Ishikawa (cell line): ENCODE data around the gene AOC3.

Source experiments
- CEBPB ChIP-seq: IDR thresholded peaks from 2 replicates; pipeline ENCODE4 v1.6.1; 2012
- CREB1 ChIP-seq: IDR thresholded peaks from 2 replicates; pipeline ENCODE4 v1.6.1; 2012; ENCODE audit warnings: low read depth
- EGR1 ChIP-seq: IDR thresholded peaks from 2 replicates; pipeline ENCODE4 v1.6.1; 2012
- EP300 ChIP-seq: IDR thresholded peaks from 2 replicates; pipeline ENCODE4 v1.6.1; 2012; ENCODE audit warnings: borderline replicate concordance
- FOXM1 ChIP-seq: IDR thresholded peaks from 2 replicates; pipeline ENCODE4 v1.6.1; 2012; ENCODE audit warnings: low read depth, borderline replicate concordance
- NFIC ChIP-seq: IDR thresholded peaks from 2 replicates; pipeline ENCODE4 v1.6.1; 2012
- RAD21 ChIP-seq: IDR thresholded peaks from 2 replicates; pipeline ENCODE4 v1.6.1; 2012; ENCODE audit warnings: low read depth
- TAF1 ChIP-seq: IDR thresholded peaks from 2 replicates; pipeline ENCODE4 v1.6.1; 2012; ENCODE audit warnings: low read depth, mild to moderate bottlenecking
- TCF12 ChIP-seq: IDR thresholded peaks from 2 replicates; pipeline ENCODE4 v1.6.1; 2012; ENCODE audit warnings: low read depth
- TEAD4 ChIP-seq: IDR thresholded peaks from 2 replicates; pipeline ENCODE4 v1.6.1; 2012
- YY1 ChIP-seq: IDR thresholded peaks from 2 replicates; pipeline ENCODE4 v1.6.1; 2012; ENCODE audit warnings: low read depth
- ZBTB7A ChIP-seq: IDR thresholded peaks from 2 replicates; pipeline ENCODE4 v1.6.1; 2012; ENCODE audit warnings: low read depth
- TF ChIP-seq, protein P1 (sequence below): IDR thresholded peaks from 2 replicates; pipeline ENCODE4 v1.6.1; 2012
- TF ChIP-seq, protein P2 (sequence below): IDR thresholded peaks from 2 replicates; pipeline ENCODE4 v1.6.1; 2012
- TF ChIP-seq, protein P3 (sequence below): IDR thresholded peaks from 2 replicates; pipeline ENCODE4 v1.6.1; 2012; ENCODE audit warnings: low read depth, mild to moderate bottlenecking

The AOC3 gene

DNA sequence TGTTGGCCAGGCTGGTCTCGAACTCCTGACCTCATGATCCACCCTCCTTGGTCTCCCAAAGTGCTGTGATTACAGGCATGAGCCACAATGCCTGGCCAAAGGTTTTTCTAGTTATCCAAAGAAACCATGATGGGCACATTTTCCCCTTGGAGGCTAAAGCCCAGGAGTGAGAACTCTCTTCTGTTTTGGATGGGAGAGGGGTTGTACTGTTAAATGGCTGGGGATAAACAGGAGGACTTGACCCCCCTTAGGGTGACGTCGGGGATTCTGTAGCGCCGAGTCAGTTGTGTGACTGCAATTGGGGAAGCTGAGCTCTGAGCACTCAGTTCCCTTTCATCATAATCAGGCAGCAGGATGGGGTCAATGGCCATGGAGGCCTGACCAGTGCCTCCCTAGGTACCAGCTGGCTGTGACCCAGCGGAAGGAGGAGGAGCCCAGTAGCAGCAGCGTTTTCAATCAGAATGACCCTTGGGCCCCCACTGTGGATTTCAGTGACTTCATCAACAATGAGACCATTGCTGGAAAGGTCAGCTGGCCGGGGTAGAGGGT is 4.1 kb downstream of the AOC3 start:
- TF ChIP-seq CEBPB (no peak), EGR1 (no peak), NFIC (no peak), TAF1 (no peak), EP300 (no peak), FOXM1 (no peak)
- TF ChIP-seq, protein P1, sequence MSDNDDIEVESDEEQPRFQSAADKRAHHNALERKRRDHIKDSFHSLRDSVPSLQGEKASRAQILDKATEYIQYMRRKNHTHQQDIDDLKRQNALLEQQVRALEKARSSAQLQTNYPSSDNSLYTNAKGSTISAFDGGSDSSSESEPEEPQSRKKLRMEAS: no peak

DNA sequence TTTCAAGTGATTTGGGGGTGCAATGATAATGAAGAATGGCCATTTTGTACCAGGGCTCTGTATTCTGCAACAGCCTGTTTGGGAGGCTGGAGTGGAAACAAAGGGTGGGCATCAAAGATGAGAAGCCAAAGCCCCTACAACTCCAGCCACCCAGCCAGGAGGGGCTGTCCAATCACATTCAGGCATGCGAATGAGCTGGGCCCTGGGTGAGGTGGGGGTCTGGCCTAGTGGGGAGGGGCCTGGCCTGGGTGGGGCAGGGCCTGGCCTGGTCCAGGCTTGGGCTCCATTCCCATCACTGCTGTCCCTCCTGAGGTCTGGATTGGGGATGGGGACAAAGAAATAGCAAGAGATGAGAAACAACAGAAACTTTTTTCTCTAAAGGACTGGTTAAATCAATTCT is 6.4 kb downstream of the AOC3 start:
- TF ChIP-seq EGR1 (no peak), ZBTB7A (no peak), TCF12 (no peak), TAF1 (no peak), TEAD4 (no peak), RAD21 (no peak), EP300 (no peak), NFIC (no peak), YY1 (no peak), CREB1 (no peak), CEBPB (no peak), FOXM1 (no peak)
- TF ChIP-seq, protein P2, sequence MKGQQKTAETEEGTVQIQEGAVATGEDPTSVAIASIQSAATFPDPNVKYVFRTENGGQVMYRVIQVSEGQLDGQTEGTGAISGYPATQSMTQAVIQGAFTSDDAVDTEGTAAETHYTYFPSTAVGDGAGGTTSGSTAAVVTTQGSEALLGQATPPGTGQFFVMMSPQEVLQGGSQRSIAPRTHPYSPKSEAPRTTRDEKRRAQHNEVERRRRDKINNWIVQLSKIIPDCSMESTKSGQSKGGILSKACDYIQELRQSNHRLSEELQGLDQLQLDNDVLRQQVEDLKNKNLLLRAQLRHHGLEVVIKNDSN: no peak
- TF ChIP-seq, protein P1: no peak
- TF ChIP-seq, protein P3, sequence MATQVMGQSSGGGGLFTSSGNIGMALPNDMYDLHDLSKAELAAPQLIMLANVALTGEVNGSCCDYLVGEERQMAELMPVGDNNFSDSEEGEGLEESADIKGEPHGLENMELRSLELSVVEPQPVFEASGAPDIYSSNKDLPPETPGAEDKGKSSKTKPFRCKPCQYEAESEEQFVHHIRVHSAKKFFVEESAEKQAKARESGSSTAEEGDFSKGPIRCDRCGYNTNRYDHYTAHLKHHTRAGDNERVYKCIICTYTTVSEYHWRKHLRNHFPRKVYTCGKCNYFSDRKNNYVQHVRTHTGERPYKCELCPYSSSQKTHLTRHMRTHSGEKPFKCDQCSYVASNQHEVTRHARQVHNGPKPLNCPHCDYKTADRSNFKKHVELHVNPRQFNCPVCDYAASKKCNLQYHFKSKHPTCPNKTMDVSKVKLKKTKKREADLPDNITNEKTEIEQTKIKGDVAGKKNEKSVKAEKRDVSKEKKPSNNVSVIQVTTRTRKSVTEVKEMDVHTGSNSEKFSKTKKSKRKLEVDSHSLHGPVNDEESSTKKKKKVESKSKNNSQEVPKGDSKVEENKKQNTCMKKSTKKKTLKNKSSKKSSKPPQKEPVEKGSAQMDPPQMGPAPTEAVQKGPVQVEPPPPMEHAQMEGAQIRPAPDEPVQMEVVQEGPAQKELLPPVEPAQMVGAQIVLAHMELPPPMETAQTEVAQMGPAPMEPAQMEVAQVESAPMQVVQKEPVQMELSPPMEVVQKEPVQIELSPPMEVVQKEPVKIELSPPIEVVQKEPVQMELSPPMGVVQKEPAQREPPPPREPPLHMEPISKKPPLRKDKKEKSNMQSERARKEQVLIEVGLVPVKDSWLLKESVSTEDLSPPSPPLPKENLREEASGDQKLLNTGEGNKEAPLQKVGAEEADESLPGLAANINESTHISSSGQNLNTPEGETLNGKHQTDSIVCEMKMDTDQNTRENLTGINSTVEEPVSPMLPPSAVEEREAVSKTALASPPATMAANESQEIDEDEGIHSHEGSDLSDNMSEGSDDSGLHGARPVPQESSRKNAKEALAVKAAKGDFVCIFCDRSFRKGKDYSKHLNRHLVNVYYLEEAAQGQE: no peak

DNA sequence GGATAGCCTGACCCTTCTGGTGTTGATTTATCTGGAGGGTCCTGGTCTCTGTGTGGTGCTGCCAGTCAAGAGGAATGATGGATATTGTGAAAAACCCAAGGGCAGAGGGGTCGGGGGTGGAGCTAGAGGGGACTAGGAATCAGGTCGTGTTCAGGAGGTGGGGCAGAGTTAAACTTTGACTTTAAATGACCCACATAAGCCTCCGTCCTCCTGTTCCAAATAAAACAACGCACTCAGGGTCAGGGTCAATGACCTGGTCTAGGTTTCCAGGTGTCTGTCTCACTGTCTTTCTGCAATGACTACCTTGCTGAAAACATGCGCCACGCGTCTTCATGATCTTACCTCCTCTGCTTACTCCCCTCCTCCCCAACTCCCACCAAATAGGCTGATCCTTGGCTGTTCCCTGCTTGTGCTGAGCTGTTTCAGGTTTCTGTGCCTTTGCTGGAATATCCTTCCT is 14.7 kb downstream of the AOC3 start:
- no peak for TF ChIP-seq ZBTB7A
- TF ChIP-seq, protein P3: no peak
- no peak for TF ChIP-seq TAF1
- TF ChIP-seq RAD21: no peak
- TF ChIP-seq, protein P2: no peak
- no peak for TF ChIP-seq EP300
- TF ChIP-seq YY1: no peak
- TF ChIP-seq TCF12: no peak
- TF ChIP-seq EGR1: no peak
- TF ChIP-seq, protein P1: no peak

DNA sequence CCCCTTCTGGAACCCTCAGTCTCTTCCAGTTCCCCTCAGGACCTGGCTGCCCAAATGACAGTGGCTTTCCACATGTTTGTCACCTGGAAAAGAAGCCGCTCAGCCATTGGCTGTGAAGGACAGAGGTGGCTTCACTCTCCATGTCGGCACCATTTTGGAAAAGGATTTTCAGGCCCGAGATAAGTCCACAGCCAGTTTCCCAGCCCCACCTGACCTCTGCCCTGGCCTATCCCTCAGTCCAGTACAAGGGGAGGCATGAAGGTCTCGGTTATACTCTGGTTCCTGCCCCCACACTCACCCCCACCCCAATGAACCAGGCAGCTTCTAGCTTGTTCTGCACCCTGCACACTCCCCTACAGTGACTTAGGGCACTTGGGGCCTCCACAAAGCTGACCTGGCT is 15.2 kb downstream of the AOC3 start:
- TF ChIP-seq, protein P2: no peak
- TF ChIP-seq YY1 (no peak), EP300 (no peak), RAD21 (no peak), CREB1 (no peak), FOXM1 (no peak), TCF12 (no peak)
- TF ChIP-seq, protein P1: no peak

DNA sequence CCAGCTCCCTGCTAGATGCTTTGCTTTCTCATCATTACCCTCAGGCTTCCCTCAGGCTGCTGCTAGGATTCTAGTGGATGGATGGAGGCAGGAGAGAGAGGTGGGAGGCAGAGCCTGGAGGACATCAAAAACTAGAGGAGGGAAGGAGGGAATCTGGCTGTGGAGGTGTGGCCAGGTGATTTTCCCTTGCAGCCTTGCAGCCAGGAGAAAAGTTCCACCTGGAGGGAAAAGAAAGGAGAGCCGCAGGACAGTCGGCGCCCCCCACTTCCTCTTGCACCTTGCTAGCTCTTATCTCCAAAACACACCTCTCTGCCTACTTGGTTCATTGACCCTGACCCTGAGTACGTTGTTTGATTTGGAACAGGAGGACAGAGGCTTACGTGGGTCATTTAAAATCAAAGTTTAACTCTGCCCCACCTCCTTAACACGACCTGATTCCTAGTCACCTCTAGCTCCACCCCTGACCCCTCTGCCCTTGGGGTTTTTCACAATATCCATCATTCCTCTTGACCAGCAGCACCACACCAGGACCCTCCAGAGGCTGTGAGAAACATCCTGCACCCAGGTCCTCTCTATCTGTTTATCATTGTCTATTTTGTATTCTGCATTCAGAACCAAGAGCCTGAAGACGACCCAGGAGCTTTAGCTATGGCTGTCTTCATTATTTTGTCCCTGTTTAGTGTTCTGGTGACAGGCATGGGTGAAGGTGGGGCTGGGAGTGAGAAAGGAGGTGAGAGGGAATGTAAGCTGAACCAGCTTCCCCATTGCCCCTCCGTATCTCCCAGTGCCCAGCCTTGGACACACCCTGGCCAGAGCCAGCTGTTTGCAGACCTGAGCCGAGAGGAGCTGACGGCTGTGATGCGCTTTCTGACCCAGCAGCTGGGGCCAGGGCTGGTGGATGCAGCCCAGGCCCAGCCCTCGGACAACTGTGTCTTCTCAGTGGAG is 15.9 kb downstream of the AOC3 start:
- TF ChIP-seq TAF1: no peak
- TF ChIP-seq YY1: no peak
- TF ChIP-seq ZBTB7A: no peak
- no peak for TF ChIP-seq CEBPB
- TF ChIP-seq EGR1: no peak
- TF ChIP-seq, protein P2: no peak
- no peak for TF ChIP-seq NFIC
- TF ChIP-seq TEAD4: no peak
- TF ChIP-seq FOXM1: no peak
- TF ChIP-seq, protein P1: no peak
- TF ChIP-seq, protein P3: no peak
- TF ChIP-seq RAD21: no peak
